HG02642 (cell line): ENCODE measurements around the gene EWSR1.

ENCODE experiments used
- ATAC-seq: cut with Tn5 transposase; IDR thresholded peaks from one replicate; pipeline ENCODE4 v1.9.1; 2021; ENCODE audit warnings: mild to moderate bottlenecking; ENCODE audit not compliant: unreplicated experiment, poor library complexity

The EWSR1 gene

GRCh38 chr22:29313576-29314466 is 45.8 kb downstream of the EWSR1 start:
- ATAC-seq: no peak

GRCh38 chr22:29314537-29315285 is 46.6 kb downstream of the EWSR1 start:
- ATAC-seq: no peak

- no peak for ATAC-seq
Observed at GRCh38 chr22:29315286-29316140, 47.4 kb downstream of the EWSR1 start, which contains the start of gene RASL10A. Gene RASL10A (minus strand): TSS chr22:29315697. CDS start chr22:29315246, 451 bp downstream.

- no peak for ATAC-seq
Observed at GRCh38 chr22:29316141-29316828, 48.2 kb downstream of the EWSR1 start.

- no peak for ATAC-seq
Observed at GRCh38 chr22:29317827-29318454, 49.9 kb downstream of the EWSR1 start.

GRCh38 chr22:29319072-29319471 is 51.0 kb downstream of the EWSR1 start:
- no peak for ATAC-seq

GRCh38 chr22:29320546-29320945 is 52.5 kb downstream of the EWSR1 start:
- no peak for ATAC-seq

- ATAC-seq: no peak
Observed at GRCh38 chr22:29323641-29324040, 55.6 kb downstream of the EWSR1 start.

GRCh38 chr22:29325356-29325755 is 57.3 kb downstream of the EWSR1 start:
- no peak for ATAC-seq

- no peak for ATAC-seq
Observed at GRCh38 chr22:29325785-29326315, 57.8 kb downstream of the EWSR1 start.

- no peak for ATAC-seq
Observed at GRCh38 chr22:29326481-29326880, 58.4 kb downstream of the EWSR1 start.

- no peak for ATAC-seq
Observed at GRCh38 chr22:29327089-29327764, 59.2 kb downstream of the EWSR1 start.

- ATAC-seq: no peak
Observed at GRCh38 chr22:29328055-29328454, 60.0 kb downstream of the EWSR1 start.

- no peak for ATAC-seq
Observed at GRCh38 chr22:29328566-29329500, 60.8 kb downstream of the EWSR1 start.

GRCh38 chr22:29329581-29329980 is 61.5 kb downstream of the EWSR1 start:
- ATAC-seq: no peak

- no peak for ATAC-seq
Observed at GRCh38 chr22:29330291-29330690, 62.2 kb downstream of the EWSR1 start.

GRCh38 chr22:29330753-29331152 is 62.7 kb downstream of the EWSR1 start:
- ATAC-seq: no peak

- ATAC-seq: no peak
Observed at GRCh38 chr22:29331213-29331612, 63.1 kb downstream of the EWSR1 start.
